H1 (cell line): ENCODE measurements around the gene ADRM1. TPM values are rescaled to one million over a fixed set of nuclear protein-coding genes. Genes with fewer than 3 reads are reported as not detected.

Experiments used
- ATF3 ChIP-seq: IDR thresholded peaks from 2 replicates; pipeline ENCODE4 v1.6.1; 2011; ENCODE audit warnings: low read depth, mild to moderate bottlenecking, low read length; ENCODE audit not compliant: insufficient read depth
- BRCA1 ChIP-seq: IDR thresholded peaks from 2 replicates; pipeline ENCODE4 v1.6.1; 2012; ENCODE audit warnings: low read depth, low read length, improper control_type of control experiment
- CHD7 ChIP-seq: fragments of 300-600 bp; sonication (generic); IDR thresholded peaks from 2 replicates; pipeline ENCODE4 v1.7.1; 2012; ENCODE audit warnings: low read length, moderate library complexity, mild to moderate bottlenecking, inconsistent platforms; ENCODE audit not compliant: insufficient replicate concordance
- HDAC6 ChIP-seq: IDR thresholded peaks from one replicate; pipeline ENCODE4 v1.7.1; 2012; ENCODE audit warnings: low read depth, mild to moderate bottlenecking, inconsistent platforms, low read length, moderate library complexity
- POU5F1 ChIP-seq: IDR thresholded peaks from 2 replicates; pipeline ENCODE4 v1.6.1; 2011; ENCODE audit warnings: low read depth, mild to moderate bottlenecking, low read length, moderate library complexity
- SP1 ChIP-seq: IDR thresholded peaks from 2 replicates; pipeline ENCODE4 v1.6.1; 2011; ENCODE audit warnings: low read depth, low read length
- USF2 ChIP-seq: IDR thresholded peaks from 2 replicates; pipeline ENCODE4 v1.6.1; 2011; ENCODE audit warnings: low read length, improper control_type of control experiment
- polyA plus RNA-seq, 7 experiments: library from polyadenylated mRNA; depleted of rRNA in 3 of 7; stranded (reverse) in 5 of 7; unstranded in 2 of 7; fragments of >200 nt in 5 of 7; fragments of 200-250 nt in 2 of 7; gene quantifications; 1 replicate in 5 of 7; 2 replicates in 1 of 7; 4 replicates in 1 of 7; pipeline versions ENCODE4 v1.2.1 to v1.2.3, GENCODE V29; 2011 to 2013; ENCODE audit warnings: missing spikeins in 2 of 7, mixed read lengths in 2 of 7
- total RNA-seq: library from RNA; stranded (reverse); fragmentation: NEBNext Ultra II Directional; extraction: Animal tissue kit (Norgen Biotek cat#: 25700); gene quantifications from 2 replicates; pipeline ENCODE4 v1.2.1, GENCODE V29; 2021

ADRM1 gene
- total and polyA plus RNA-seq, 2 of the 8 experiments (the other 6 are each of a cell fraction or from before 2014, with no cell fraction given): 126 to 214 TPM

- no peak for TF ChIP-seq HDAC6
- TF ChIP-seq POU5F1: no peak
- no peak for TF ChIP-seq CHD7
- no peak for TF ChIP-seq USF2
- no peak for TF ChIP-seq ATF3
- no peak for TF ChIP-seq BRCA1
- TF ChIP-seq SP1: no peak
- TF ChIP-seq, all 59 proteins: peak for 0
Observed at GRCh38 chr20:62311150-62311549, 8.4 kb downstream of the ADRM1 start (continued).
